AG10803 (cell line): ENCODE measurements around the gene ELSPBP1.
"Not testable (repeated sequence)": the region's sequence is repeated elsewhere in the genome, so short reads cannot be mapped to it uniquely, and the experiment has no call there.

ENCODE experiments used
- DNase-seq: peaks from one replicate; pipeline ENCODE4 v3.0.0; 2010; ENCODE audit warnings: low read depth
- H3K4me3 ChIP-seq: 2 replicates; pipeline ENCODE4 v1.5.1; 2011; ENCODE audit warnings: mild to moderate bottlenecking, low read length, control low read depth
- TF ChIP-seq, protein P1 (sequence below): conservative IDR thresholded peaks from 2 replicates; pipeline ENCODE4 v1.5.1; 2011; ENCODE audit warnings: mild to moderate bottlenecking, low read length, control low read depth, inconsistent platforms

The ELSPBP1 gene

DNA sequence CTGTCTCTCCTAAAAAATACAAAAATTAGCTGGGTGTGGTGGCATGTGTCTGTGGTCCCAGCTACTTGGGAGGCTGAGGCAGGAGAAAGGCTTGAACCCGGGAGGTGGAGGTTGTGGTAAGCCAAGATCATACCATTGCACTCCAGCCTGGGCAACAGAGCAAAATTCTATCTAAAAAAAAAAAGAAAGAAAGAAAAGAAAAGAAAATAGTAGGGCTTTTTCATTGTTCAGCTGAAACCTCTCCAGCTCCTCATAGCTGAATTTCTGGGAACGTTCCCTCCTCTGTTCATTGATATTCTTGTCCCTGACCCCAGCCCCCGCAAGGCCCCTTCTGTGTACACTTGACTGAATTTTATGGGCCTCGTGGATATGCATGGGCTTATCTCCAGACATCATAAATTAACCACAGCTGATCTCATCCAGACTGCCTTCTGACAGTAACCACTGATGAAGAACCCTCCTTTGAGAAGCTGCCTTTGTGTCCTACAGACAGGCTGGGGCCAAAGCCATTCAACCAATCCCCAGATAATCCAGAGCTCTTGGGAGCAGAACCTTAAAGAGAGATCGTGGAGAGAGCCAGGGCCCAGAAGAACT lies at the start of gene ELSPBP1:
TSS of gene ELSPBP1 (plus strand) at position 424 of the 594 bp plus-strand sequence. CDS start 14,036 bp downstream, outside the sequence.
- no peak within 1 kb of the TSS for H3K4me3 ChIP-seq
- TF ChIP-seq, protein P1, sequence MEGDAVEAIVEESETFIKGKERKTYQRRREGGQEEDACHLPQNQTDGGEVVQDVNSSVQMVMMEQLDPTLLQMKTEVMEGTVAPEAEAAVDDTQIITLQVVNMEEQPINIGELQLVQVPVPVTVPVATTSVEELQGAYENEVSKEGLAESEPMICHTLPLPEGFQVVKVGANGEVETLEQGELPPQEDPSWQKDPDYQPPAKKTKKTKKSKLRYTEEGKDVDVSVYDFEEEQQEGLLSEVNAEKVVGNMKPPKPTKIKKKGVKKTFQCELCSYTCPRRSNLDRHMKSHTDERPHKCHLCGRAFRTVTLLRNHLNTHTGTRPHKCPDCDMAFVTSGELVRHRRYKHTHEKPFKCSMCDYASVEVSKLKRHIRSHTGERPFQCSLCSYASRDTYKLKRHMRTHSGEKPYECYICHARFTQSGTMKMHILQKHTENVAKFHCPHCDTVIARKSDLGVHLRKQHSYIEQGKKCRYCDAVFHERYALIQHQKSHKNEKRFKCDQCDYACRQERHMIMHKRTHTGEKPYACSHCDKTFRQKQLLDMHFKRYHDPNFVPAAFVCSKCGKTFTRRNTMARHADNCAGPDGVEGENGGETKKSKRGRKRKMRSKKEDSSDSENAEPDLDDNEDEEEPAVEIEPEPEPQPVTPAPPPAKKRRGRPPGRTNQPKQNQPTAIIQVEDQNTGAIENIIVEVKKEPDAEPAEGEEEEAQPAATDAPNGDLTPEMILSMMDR = no peak
- no peak for DNase-seq

DNA sequence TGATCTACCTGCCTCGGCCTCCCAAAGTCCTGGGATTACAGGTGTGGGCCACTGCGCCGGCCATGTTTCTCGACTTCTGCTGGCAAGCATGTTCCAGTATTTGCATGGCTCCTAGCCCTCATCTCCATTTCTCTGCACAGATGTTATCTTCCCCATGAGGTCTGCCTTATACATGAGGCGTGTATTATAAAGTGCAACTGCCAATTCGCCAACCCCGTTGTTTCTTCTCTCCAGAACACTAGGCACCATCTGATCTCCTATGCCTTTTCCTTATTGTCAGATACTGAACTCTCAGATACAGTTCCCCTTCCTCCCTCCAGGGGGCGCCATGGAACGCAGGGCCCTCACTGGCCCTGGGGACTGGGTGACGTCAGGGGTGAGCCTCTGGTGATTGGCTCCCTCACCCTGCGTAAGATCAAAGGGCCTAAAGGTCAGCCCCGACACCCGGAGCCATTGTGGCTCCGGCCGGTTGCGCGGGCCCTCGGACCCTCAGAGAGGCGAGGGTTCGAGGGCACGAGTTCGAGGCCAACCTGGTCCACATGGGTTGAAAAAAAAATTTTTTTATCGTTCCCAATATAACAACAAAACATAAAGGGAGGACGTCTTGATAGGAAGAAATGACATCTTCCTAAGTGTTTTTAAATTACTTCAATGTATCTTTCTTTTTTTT lies 44.4 kb upstream of the ELSPBP1 start:
- H3K4me3 ChIP-seq, DNase-seq: not testable (repeated sequence)
- TF ChIP-seq, protein P1 = peak; percentile 5; the same call in 1 of the 2 replicates

GRCh38 chr19:47952132-47952531 lies 42.3 kb upstream of the ELSPBP1 start:
- not testable (repeated sequence) for DNase-seq, H3K4me3 ChIP-seq

- not testable (repeated sequence) for H3K4me3 ChIP-seq, DNase-seq
Observed at GRCh38 chr19:47955936-47956335, 38.5 kb upstream of the ELSPBP1 start.

GRCh38 chr19:47973529-47973928 lies 20.9 kb upstream of the ELSPBP1 start:
- H3K4me3 ChIP-seq = no peak overlapping the region
- DNase-seq = no peak
- TF ChIP-seq, protein P1 = no peak

DNA sequence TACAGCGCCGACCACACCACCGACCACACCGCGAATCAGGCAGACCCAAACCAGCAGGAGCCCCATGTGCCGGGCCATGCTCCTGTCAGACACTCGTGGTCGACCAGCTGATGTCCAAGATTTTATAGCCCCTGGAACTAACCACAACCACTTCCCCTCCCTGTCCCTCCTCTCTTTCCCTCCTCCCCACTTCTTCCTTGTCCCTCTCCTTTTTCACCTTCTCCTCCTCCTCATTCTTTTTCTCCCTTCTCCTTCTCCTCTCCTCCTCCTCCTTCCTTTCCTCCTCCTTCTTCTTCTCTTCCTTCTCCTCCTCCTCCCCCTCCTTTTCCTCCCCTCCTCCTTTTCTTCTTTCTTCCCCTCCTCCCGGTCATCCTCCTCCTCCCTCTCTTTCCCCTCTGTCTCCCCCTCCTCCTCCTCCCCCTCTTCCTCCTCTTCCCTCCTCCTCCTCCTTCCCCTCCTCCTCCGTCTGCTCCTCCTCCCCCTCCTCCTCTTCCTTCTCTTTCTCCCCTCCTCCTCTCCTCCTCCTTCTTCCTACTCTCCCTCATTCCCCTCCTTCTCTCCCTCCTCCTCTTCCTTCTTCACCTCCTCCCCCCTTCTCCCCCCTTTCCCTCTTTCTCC lies 3.1 kb upstream of the ELSPBP1 start:
- no peak for DNase-seq
- no peak overlapping the region for H3K4me3 ChIP-seq
- TF ChIP-seq, protein P1 = no peak

DNA sequence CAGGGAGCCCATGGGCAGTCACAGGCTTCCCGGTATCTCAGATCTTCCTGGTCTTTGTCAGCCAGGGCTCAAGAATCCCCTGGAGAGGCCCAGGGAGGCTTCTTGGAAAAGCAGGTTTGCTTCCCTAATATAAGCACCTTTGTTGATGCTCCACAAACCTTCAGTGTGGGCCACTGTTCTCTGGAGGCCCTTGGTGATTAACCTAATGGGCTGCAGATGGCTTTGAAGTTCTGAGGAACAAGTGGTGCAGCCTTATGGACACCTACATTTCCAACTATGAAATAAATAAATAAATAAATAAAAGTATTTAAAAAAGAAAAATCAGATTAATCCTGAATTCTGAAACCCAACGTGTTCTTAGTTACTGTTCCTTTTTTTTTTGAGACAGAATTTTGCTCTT lies 2.4 kb upstream of the ELSPBP1 start, which contains the start of gene BSPH1:
TSS of gene BSPH1 (minus strand) at position 101 of the 400 bp plus-strand sequence. CDS start at position 12, 89 bp downstream.
- DNase-seq = no peak
- TF ChIP-seq, protein P1 = no peak
- H3K4me3 ChIP-seq = no peak within 1 kb of the TSS

- H3K4me3 ChIP-seq = no peak overlapping the region
- TF ChIP-seq, protein P1 = no peak
- no peak for DNase-seq
Observed at GRCh38 chr19:47996230-47996727, 1.8 kb downstream of the ELSPBP1 start.
